Heart right ventricle (tissue), 16 donors: ENCODE measurements around the gene IL17B. TPM values are rescaled to one million over a fixed set of nuclear protein-coding genes. Genes with fewer than 3 reads are reported as not detected.

Experiments used
- ATAC-seq, 8 donors: fragments of 200-7000 bp; cut with Tn5 transposase; one replicate each; pipeline ENCODE4 v1.9.1; 2020; ENCODE audit warnings: mild to moderate bottlenecking in 8 of 8, moderate library complexity in 8 of 8, moderate number of reproducible peaks in 1 of 8
- DNase-seq, 2 donors: peaks; one replicate each; pipeline ENCODE4 v3.0.0-alpha.2; 2020
- H3K27ac ChIP-seq, 10 donors: fragments of 200-600 bp; sonication (generic) in 2 of 10; one replicate each; pipeline versions ENCODE4 v1.5.0 to v1.8.0; 2020 to 2022; ENCODE audit warnings: mild to moderate bottlenecking in 3 of 10
- H3K27me3 ChIP-seq, 7 donors: fragments of 200-600 bp; one replicate each; pipeline ENCODE4 v1.8.0; 2021 to 2022; ENCODE audit warnings: mild to moderate bottlenecking in 2 of 7
- H3K36me3 ChIP-seq, 9 donors: fragments of 200-600 bp; sonication (generic) in 1 of 9; one replicate each; pipeline versions ENCODE4 v1.5.0 to v1.8.0; 2020 to 2022; ENCODE audit warnings: mild to moderate bottlenecking in 2 of 9
- H3K4me1 ChIP-seq, 9 donors: fragments of 200-600 bp; sonication (generic) in 1 of 9; one replicate each; pipeline versions ENCODE4 v1.5.0 to v1.8.0; 2020 to 2022; ENCODE audit warnings: mild to moderate bottlenecking in 4 of 9
- H3K4me3 ChIP-seq, 10 donors: fragments of 200-600 bp; sonication (generic) in 2 of 10; one replicate each; pipeline versions ENCODE4 v1.5.0 to v1.8.0; 2020 to 2022; ENCODE audit warnings: mild to moderate bottlenecking in 7 of 10, moderate library complexity in 2 of 10
- H3K9me3 ChIP-seq, 11 donors: fragments of 200-600 bp in 10 of 11; sonication (generic) in 2 of 11; one replicate each; pipeline versions ENCODE4 v1.5.0 to v1.8.0; 2013 to 2022; ENCODE audit warnings: mild to moderate bottlenecking in 2 of 11, control low read depth in 1 of 11, moderate library complexity in 1 of 11
- CTCF ChIP-seq, 9 donors: fragments of 200-600 bp; sonication (generic) in 2 of 9; IDR thresholded peaks; one replicate each; pipeline versions ENCODE4 v1.5.0 to v1.8.0; 2021 to 2022; ENCODE audit warnings: antibody characterized with exemption in 9 of 9, mild to moderate bottlenecking in 5 of 9, moderate library complexity in 1 of 9
- WGBS, 2 donors: extraction: QIAGEN DNeasy Blood & Tissue Kit; methylation state at CpG; one replicate each; pipeline ENCODE4 v1.1.7; 2013; ENCODE audit warnings: inconsistent platforms in 1 of 2; 5-methylcytosine and 5-hydroxymethylcytosine counted together
- intact Hi-C, 10 donors: fragments of 100-400 bp; cut with DNase I; formaldehyde crosslinking; loops; one replicate each; pipeline versions ENCODE4 v1.11.1 to v1.14.2; 2022
- polyA plus RNA-seq, 2 donors: library from polyadenylated mRNA; stranded (reverse); fragments of 200-250 nt; gene quantifications; one replicate each; pipeline ENCODE4 v1.2.3, GENCODE V29; 2013
- total RNA-seq, 10 donors: library from RNA; stranded (reverse); fragmentation: NEBNext Ultra II Directional in 3 of 10; extraction: Animal tissue kit (Norgen Biotek cat#: 25700) in 3 of 10; gene quantifications; one replicate each; pipeline versions ENCODE4 v1.2.1 to v1.2.4, GENCODE V29; 2021 to 2023
- donor health status: Arrhythmogenic right ventricular cardiomyopathy.
- donor health status: ischemic (EF 13 %, LVEDD 7.1; RV severe dilation, severe dysfunction).
- donor health status: healthy with polysubstance abuse.
- donor health status: DM: no; HTN: yes; CAD: no.
- donor health status: DM: no; HTN: no; CAD: no.
- donor health status: ischemic (EF 25% LVEDD 6.9; RV normal size, moderate dysfunction).
- donor health status: ischemic (EF 25% LVEDD 5.7; RV mildly dilated, moderate dysfunction).
- donor health status: healthy.
- donor health status: DM: yes; HTN: yes; CAD: no.
- donor health status: Ischemic cardiomyopathy.
- donor health status: ischemic (EF 35%, LVEDD 5.7; RV mildly dilated, moderate dysfunction).
- donor health status: nonischemic (EF 11% LVEDD 7.7; RV severe dilation, severe dysfunction).
- donor health status: DM: yes; HTN: yes; CAD: no.
- donor health status: PGD.
- donor health status: ischemic (EF 29% LVEDD 5.4; RV normal size, mild dysfunction).
- donor health status: nonischemic (EF 23%, LVEDD 6.1; RV moderate dilation, normal function).

The IL17B gene
- total and polyA plus RNA-seq, 12 donors, result 0.44 to 0.83 (median 0.57) TPM; not detected in 9

- no peaks in the 10 kb centered on the region for H3K27me3 ChIP-seq
- WGBS, 2 donors, result 82 to 89% methylated on average over 12 of the region's 12 CpGs
These were observed 29.4 kb upstream of the IL17B start for GRCh38 chr5:149408252-149409099.

GRCh38 chr5:149407323-149408251 is 28.5 kb upstream of the IL17B start:
- peaks cover under 1 to 40% (median 11%) of the 10 kb centered on the region in 9 donors for H3K4me1 ChIP-seq
- ATAC-seq (peak in 1 of 8 donors; percentile 7), DNase-seq (no peak)
- H3K36me3 ChIP-seq, result peaks cover 0 to 28% (median 0%) of the 10 kb centered on the region in 9 donors
- 62 to 74% methylated on average over 11 of the region's 11 CpGs for WGBS, 2 donors
- H3K9me3 ChIP-seq, result no peaks in the 10 kb centered on the region
- peak overlapping the region; percentile 28 to 64 (median 54) for H3K4me3 ChIP-seq
- TF ChIP-seq CTCF (IDR thresholded peaks at IDR 0.05), result no peak
- intact Hi-C loops, result loop anchor here in 1 of 10 donors (2.0 kb wide), 1 partner anchor 17 kb away; no protein-coding TSS in a partner anchor
- H3K27ac ChIP-seq, result peak overlapping the region; percentile 66 to 95 (median 80)
- H3K27me3 ChIP-seq, result no peaks in the 10 kb centered on the region

More at GRCh38 chr5:149408252-149409099, 29.4 kb upstream of the IL17B start:
- peak overlapping the region; percentile 38 to 64 (median 54) for H3K4me3 ChIP-seq
- peaks cover 0 to 28% (median 0%) of the 10 kb centered on the region in 9 donors for H3K36me3 ChIP-seq
- H3K9me3 ChIP-seq, result no peaks in the 10 kb centered on the region
- peak overlapping the region in 9 of 10 donors; percentile 70 to 95 (median 82) for H3K27ac ChIP-seq
- ATAC-seq, result no peak
- DNase-seq, result no peak
- peaks cover 4 to 49% (median 11%) of the 10 kb centered on the region in 9 donors for H3K4me1 ChIP-seq
- intact Hi-C loops, result loop anchor here in 1 of 10 donors (2.0 kb wide), 1 partner anchor 18 kb away; no protein-coding TSS in a partner anchor
- TF ChIP-seq CTCF (IDR thresholded peaks at IDR 0.05), result no peak

GRCh38 chr5:149406979-149407306 is 27.9 kb upstream of the IL17B start:
- DNase-seq (no peak), ATAC-seq (peak in 2 of 8 donors; percentile 2 to 5)
- Histone ChIP-seq H3K4me1 (peaks cover 0 to 35% (median 11%) of the 10 kb centered on the region in 9 donors), H3K27ac (peak overlapping the region; percentile 66 to 95 (median 80)), H3K9me3 (no peaks in the 10 kb centered on the region), H3K4me3 (peak overlapping the region; percentile 28 to 64 (median 54)), H3K27me3 (no peaks in the 10 kb centered on the region), H3K36me3 (peaks cover 0 to 28% (median 0%) of the 10 kb centered on the region in 9 donors)
- no peak for TF ChIP-seq CTCF (IDR thresholded peaks at IDR 0.05)
- intact Hi-C loops, result no loop called here
- WGBS, 2 donors, result 53 to 68% methylated on average over 4 of the region's 4 CpGs
